ENCODE results near the gene ATP11A. TPM values are rescaled to one million over a fixed set of nuclear protein-coding genes. Genes with fewer than 3 reads are reported as not detected.
"Not testable (repeated sequence)": the region's sequence is repeated elsewhere in the genome, so short reads cannot be mapped to it uniquely, and the experiment has no call there.

The ATP11A gene
- total RNA-seq, 2 donors from 2014 or later: 10.9 to 89.3 TPM

- DNase-seq (ENCODE audit: low spot score): no peak
- no peak overlapping the region for H3K27ac ChIP-seq
These were observed 94.1 kb downstream of the ATP11A start for GRCh38 chr13:112783978-112784371.

GRCh38 chr13:112784811-112785482 lies 95.1 kb downstream of the ATP11A start:
- Histone ChIP-seq H3K4me3 (no peak overlapping the region), H3K36me3 (no peaks in the 10 kb centered on the region), H3K27me3 (replicated peaks; ENCODE audit: insufficient read depth) (no peaks in the 10 kb centered on the region), H3K9me3 (no peaks in the 10 kb centered on the region), H3K4me1 (replicated peaks) (no peaks in the 10 kb centered on the region), H3K27ac (no peak overlapping the region)
- intact Hi-C loops (cut with DNase I): loop anchor here (5.0 kb wide), 1 partner anchor 73 kb away; no protein-coding TSS in a partner anchor
- TF ChIP-seq POLR2A (IDR thresholded peaks at IDR 0.05): no peak
- TF ChIP-seq POLR2AphosphoS5 (IDR thresholded peaks at IDR 0.05): no peak
- no peak for TF ChIP-seq CTCF (IDR thresholded peaks at IDR 0.05)
- DNase-seq (ENCODE audit: low spot score): no peak
- WGBS: 98% methylated on average over 27 of the region's 29 CpGs

More at GRCh38 chr13:112783978-112784371, 94.1 kb downstream of the ATP11A start:
- Histone ChIP-seq H3K27me3 (replicated peaks; ENCODE audit: insufficient read depth) (no peaks in the 10 kb centered on the region), H3K9me3 (no peaks in the 10 kb centered on the region), H3K36me3 (no peaks in the 10 kb centered on the region), H3K4me1 (replicated peaks) (no peaks in the 10 kb centered on the region), H3K4me3 (no peak overlapping the region)
- 85% methylated on average over 9 of the region's 9 CpGs for WGBS
- intact Hi-C loops (cut with DNase I): loop anchor here (5.0 kb wide), 1 partner anchor 72 kb away; no protein-coding TSS in a partner anchor
- TF ChIP-seq POLR2A (IDR thresholded peaks at IDR 0.05) (no peak), CTCF (IDR thresholded peaks at IDR 0.05) (no peak), POLR2AphosphoS5 (IDR thresholded peaks at IDR 0.05) (no peak)

- intact Hi-C loops (cut with DNase I): no loop called here
- no peak for TF ChIP-seq POLR2A (IDR thresholded peaks at IDR 0.05)
- no peak for TF ChIP-seq POLR2AphosphoS5 (IDR thresholded peaks at IDR 0.05)
- TF ChIP-seq CTCF (IDR thresholded peaks at IDR 0.05): no peak
- H3K36me3 ChIP-seq: no peaks in the 10 kb centered on the region
- H3K9me3 ChIP-seq: no peaks in the 10 kb centered on the region
- 97% methylated on average over 16 of the region's 16 CpGs for WGBS
- H3K27ac ChIP-seq: no peak overlapping the region
- DNase-seq (ENCODE audit: low spot score): no peak
- H3K4me3 ChIP-seq: no peak overlapping the region
- H3K4me1 ChIP-seq (replicated peaks): no peaks in the 10 kb centered on the region
- H3K27me3 ChIP-seq (replicated peaks; ENCODE audit: insufficient read depth): no peaks in the 10 kb centered on the region
These were observed 95.6 kb downstream of the ATP11A start for GRCh38 chr13:112785483-112785856.

GRCh38 chr13:112786810-112787209 lies 97.0 kb downstream of the ATP11A start:
- H3K36me3 ChIP-seq; H3K9me3 ChIP-seq; H3K27me3 ChIP-seq (replicated peaks; ENCODE audit: insufficient read depth); H3K27ac ChIP-seq; intact Hi-C loops (cut with DNase I); H3K4me1 ChIP-seq (replicated peaks); H3K4me3 ChIP-seq; DNase-seq (ENCODE audit: low spot score): not testable (repeated sequence)
- WGBS: 96% methylated on average over 14 of the region's 14 CpGs

- intact Hi-C loops (cut with DNase I): no loop called here
- H3K4me1 ChIP-seq (replicated peaks): no peaks in the 10 kb centered on the region
- H3K4me3 ChIP-seq: no peak overlapping the region
- H3K36me3 ChIP-seq: no peaks in the 10 kb centered on the region
- WGBS: 89% methylated on average over 15 of the region's 18 CpGs
- no peak for DNase-seq (ENCODE audit: low spot score)
- TF ChIP-seq POLR2AphosphoS5 (IDR thresholded peaks at IDR 0.05) (no peak), POLR2A (IDR thresholded peaks at IDR 0.05) (no peak), CTCF (IDR thresholded peaks at IDR 0.05) (no peak)
- no peaks in the 10 kb centered on the region for H3K9me3 ChIP-seq
- no peaks in the 10 kb centered on the region for H3K27me3 ChIP-seq (replicated peaks; ENCODE audit: insufficient read depth)
- no peak overlapping the region for H3K27ac ChIP-seq
These were observed 101.2 kb downstream of the ATP11A start for GRCh38 chr13:112790735-112791641.
